Esophagus muscularis mucosa (tissue), 4 donors: ENCODE measurements around the gene UBE2G1. TPM values are rescaled to one million over a fixed set of nuclear protein-coding genes. Genes with fewer than 3 reads are reported as not detected.

ENCODE experiments used
- DNase-seq: peaks from one replicate; pipeline ENCODE4 v3.0.0-alpha.2; 2017; ENCODE audit errors: extremely low spot score
- H3K27ac ChIP-seq, 4 donors: fragments of 200-600 bp; sonication (generic); replicated peaks in 1 of 4; 1 replicate in 3 of 4; 2 replicates in 1 of 4; pipeline ENCODE4 v1.5.1; 2016 to 2019; ENCODE audit warnings: mild to moderate bottlenecking in 1 of 4
- H3K27me3 ChIP-seq, 4 donors: fragments of 200-600 bp; sonication (generic); one replicate each; pipeline versions ENCODE4 v1.5.1 to v1.6.0; 2016 to 2019
- H3K36me3 ChIP-seq, 4 donors: fragments of 200-600 bp; sonication (generic); one replicate each; pipeline ENCODE4 v1.5.1; 2016 to 2019
- H3K4me1 ChIP-seq, 4 donors: fragments of 200-600 bp; sonication (generic); one replicate each; pipeline ENCODE4 v1.5.1; 2016 to 2019
- H3K4me3 ChIP-seq, 4 donors: fragments of 200-600 bp; sonication (generic); 1 replicate in 2 of 4; 2 replicates in 2 of 4; pipeline ENCODE4 v1.5.1; 2016 to 2019; ENCODE audit warnings: mild to moderate bottlenecking in 4 of 4, moderate library complexity in 1 of 4
- H3K9me3 ChIP-seq, 4 donors: fragments of 200-600 bp; sonication (generic); 1 replicate in 3 of 4; 2 replicates in 1 of 4; pipeline ENCODE4 v1.5.1; 2016 to 2019
- CTCF ChIP-seq, 3 experiments: fragments of 200-600 bp in 2 of 3; fragments of 450-650 bp in 1 of 3; sonication (generic) in 2 of 3; IDR thresholded peaks; one replicate each; pipeline ENCODE4 v1.5.1; 2017 to 2019; ENCODE audit warnings: antibody characterized with exemption in 3 of 3, mild to moderate bottlenecking in 2 of 3, moderate library complexity in 1 of 3
- EP300 ChIP-seq: sonication (generic); formaldehyde crosslinking; IDR thresholded peaks from one replicate; pipeline ENCODE4 v1.6.1; 2017; ENCODE audit warnings: antibody characterized with exemption
- POLR2A ChIP-seq: fragments of 450-650 bp; IDR thresholded peaks from one replicate; pipeline ENCODE4 v1.6.1; 2017; ENCODE audit warnings: antibody characterized with exemption, moderate library complexity, mild to moderate bottlenecking, low read depth
- POLR2AphosphoS5 ChIP-seq, 2 donors: sonication (generic); formaldehyde crosslinking; IDR thresholded peaks; one replicate each; pipeline ENCODE4 v1.6.1; 2017; ENCODE audit warnings: antibody characterized with exemption in 2 of 2
- WGBS: methylation state at CpG from one replicate; pipeline ENCODE4 v1.1.5; 2018; 5-methylcytosine and 5-hydroxymethylcytosine counted together
- intact Hi-C: fragments of 100-400 bp; cut with DNase I; formaldehyde crosslinking; loops from one replicate; pipeline ENCODE4 v1.15.1; 2023
- total RNA-seq, 4 donors: library from RNA; depleted of rRNA; stranded (reverse); fragments of >200 nt; gene quantifications; one replicate each; pipeline versions ENCODE4 v1.1.0 to v1.2.1, GENCODE V29; 2016

Gene UBE2G1
- total RNA-seq, 4 donors from 2014 or later, result 53.7 to 84.3 (median 61.2) TPM

GRCh38 chr17:4287710-4288109 is 78.8 kb downstream of the UBE2G1 start:
- no peak overlapping the region for H3K4me3 ChIP-seq
- no peaks in the 10 kb centered on the region for H3K4me1 ChIP-seq
- no peaks in the 10 kb centered on the region for H3K27me3 ChIP-seq
- TF ChIP-seq POLR2AphosphoS5 (IDR thresholded peaks at IDR 0.05) (no peak), POLR2A (no peak), CTCF (IDR thresholded peaks at IDR 0.05) (no peak), EP300 (no peak)
- no peaks in the 10 kb centered on the region for H3K9me3 ChIP-seq
- DNase-seq, result no peak
- H3K36me3 ChIP-seq, result peaks cover 12 to 52% (median 19%) of the 10 kb centered on the region in 4 donors
- intact Hi-C loops, result no loop called here
- H3K27ac ChIP-seq, result no peak overlapping the region
- WGBS, result 91% methylated on average over 3 of the region's 3 CpGs

DNA sequence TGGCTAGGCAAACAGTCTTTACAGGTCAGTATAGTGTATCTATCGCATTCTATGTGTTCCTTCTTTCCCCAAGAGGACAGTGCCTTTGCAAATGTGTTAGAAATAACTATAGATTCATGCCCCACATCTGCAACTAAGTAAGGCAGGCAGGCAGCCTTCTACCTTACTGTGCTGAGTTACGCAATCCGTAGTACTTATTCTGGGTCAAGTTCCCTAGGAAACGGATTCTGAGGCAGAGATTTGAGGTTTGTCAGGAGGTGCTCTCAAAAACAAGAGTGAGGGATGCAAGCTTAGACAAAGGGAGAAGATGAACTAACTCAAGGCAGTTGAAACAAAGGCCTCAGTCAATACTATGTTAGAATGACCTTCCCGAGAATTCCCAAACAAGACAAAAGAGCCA is 90.0 kb downstream of the UBE2G1 start:
- intact Hi-C loops, result no loop called here
- H3K4me1 ChIP-seq, result peaks cover 0 to 10% (median 4%) of the 10 kb centered on the region in 4 donors

GRCh38 chr17:4272972-4273368 is 93.5 kb downstream of the UBE2G1 start:
- Histone ChIP-seq H3K4me1 (peaks cover 11 to 22% (median 16%) of the 10 kb centered on the region in 4 donors), H3K27ac (no peak overlapping the region), H3K4me3 (no peak overlapping the region), H3K36me3 (peaks cover 0 to 41% (median 15%) of the 10 kb centered on the region in 4 donors), H3K9me3 (no peaks in the 10 kb centered on the region), H3K27me3 (no peaks in the 10 kb centered on the region)
- TF ChIP-seq CTCF (IDR thresholded peaks at IDR 0.05) (no peak), POLR2AphosphoS5 (IDR thresholded peaks at IDR 0.05) (no peak), POLR2A (no peak), EP300 (no peak)
- DNase-seq, result no peak
- WGBS, result 92% methylated on average over 4 of the region's 4 CpGs
- intact Hi-C loops, result no loop called here

More for the DNA sequence above, 90.0 kb downstream of the UBE2G1 start:
- TF ChIP-seq CTCF (IDR thresholded peaks at IDR 0.05) (no peak), POLR2AphosphoS5 (IDR thresholded peaks at IDR 0.05) (no peak), POLR2A (no peak), EP300 (no peak)
- Histone ChIP-seq H3K27ac (no peak overlapping the region), H3K27me3 (no peaks in the 10 kb centered on the region), H3K4me3 (no peak overlapping the region), H3K36me3 (peaks cover 0 to 35% (median 16%) of the 10 kb centered on the region in 4 donors), H3K9me3 (no peaks in the 10 kb centered on the region)
- DNase-seq, result no peak
- WGBS, result 95% methylated on average over 5 of the region's 5 CpGs

GRCh38 chr17:4272213-4272971 is 94.1 kb downstream of the UBE2G1 start:
- Histone ChIP-seq H3K36me3 (peaks cover 0 to 41% (median 15%) of the 10 kb centered on the region in 4 donors), H3K9me3 (no peaks in the 10 kb centered on the region), H3K4me3 (no peak overlapping the region), H3K4me1 (peaks cover 11 to 22% (median 16%) of the 10 kb centered on the region in 4 donors), H3K27me3 (no peaks in the 10 kb centered on the region), H3K27ac (no peak overlapping the region)
- intact Hi-C loops, result no loop called here
- TF ChIP-seq POLR2A, result no peak
- no peak for TF ChIP-seq EP300
- no peak for TF ChIP-seq POLR2AphosphoS5 (IDR thresholded peaks at IDR 0.05)
- TF ChIP-seq CTCF (IDR thresholded peaks at IDR 0.05), result no peak
- DNase-seq, result no peak
- WGBS, result 85% methylated on average over 6 of the region's 6 CpGs
